NCI-H2171 treated with DMSO at 0.1 percent for 48 hours (cell line): ENCODE data around the gene ZNF283.

Source experiments
- DNase-seq: peaks from one replicate; lab custom pipeline; 2025; lab: John Stamatoyannopoulos, UW

Gene ZNF283

GRCh38 chr19:43826787-43827754 is at the start of gene ZNF283:
Gene ZNF283 (plus strand): TSS chr19:43827321. CDS start chr19:43833505, 6,184 bp downstream.
- peak; percentile 88 for DNase-seq

GRCh38 chr19:43778651-43779050 is 48.5 kb upstream of the ZNF283 start:
- peak; percentile 97 for DNase-seq

- no peak for DNase-seq
These were observed 47.8 kb upstream of the ZNF283 start for GRCh38 chr19:43779147-43779819.

- no peak for DNase-seq
These were observed 47.3 kb upstream of the ZNF283 start for GRCh38 chr19:43779820-43780219.

- DNase-seq, result peak; percentile 36
These were observed 46.2 kb upstream of the ZNF283 start, which contains the start of gene KCNN4 for GRCh38 chr19:43780706-43781525. Gene KCNN4 (minus strand): TSS chr19:43780973. CDS start chr19:43780861, 112 bp downstream.

GRCh38 chr19:43781630-43782310 is 45.4 kb upstream of the ZNF283 start:
- no peak for DNase-seq

GRCh38 chr19:43782311-43782660 is 44.8 kb upstream of the ZNF283 start:
- peak; percentile 25 for DNase-seq

- no peak for DNase-seq
These were observed 44.4 kb upstream of the ZNF283 start for GRCh38 chr19:43782689-43783231.

GRCh38 chr19:43783636-43784035 is 43.5 kb upstream of the ZNF283 start:
- no peak for DNase-seq

- no peak for DNase-seq
These were observed 42.7 kb upstream of the ZNF283 start for GRCh38 chr19:43784241-43784980.

GRCh38 chr19:43784981-43785808 is 41.9 kb upstream of the ZNF283 start:
- peak; percentile 59 for DNase-seq

GRCh38 chr19:43786665-43787064 is 40.5 kb upstream of the ZNF283 start:
- DNase-seq, result no peak

- DNase-seq, result no peak
These were observed 38.1 kb upstream of the ZNF283 start for GRCh38 chr19:43789029-43789428.

- DNase-seq, result no peak
These were observed 36.5 kb upstream of the ZNF283 start for GRCh38 chr19:43790587-43790986.

GRCh38 chr19:43797118-43797517 is 30.0 kb upstream of the ZNF283 start:
- DNase-seq, result no peak

- DNase-seq, result no peak
These were observed 29.6 kb upstream of the ZNF283 start for GRCh38 chr19:43797556-43797955.

GRCh38 chr19:43798026-43798545 is 29.0 kb upstream of the ZNF283 start:
- no peak for DNase-seq

- peak; percentile 78 for DNase-seq
These were observed 28.3 kb upstream of the ZNF283 start for GRCh38 chr19:43798546-43799409.
